Stomach (tissue), 4 donors: ENCODE results near the gene ZMYND8.

Experiments
- POLR2A ChIP-seq, 4 donors: fragments of 450-650 bp; IDR thresholded peaks; one replicate each; pipeline ENCODE4 v1.6.1; 2016; ENCODE audit warnings: antibody characterized with exemption in 4 of 4, control low read depth in 2 of 4, mild to moderate bottlenecking in 1 of 4, moderate library complexity in 1 of 4
- POLR2AphosphoS5 ChIP-seq, 3 donors: sonication (generic); formaldehyde crosslinking; IDR thresholded peaks; one replicate each; pipeline ENCODE4 v1.6.1; 2016; ENCODE audit warnings: antibody characterized with exemption in 3 of 3
- TF ChIP-seq, protein P1 (sequence below), 7 experiments: fragments of 450-650 bp in 4 of 7; fragments of 200-600 bp in 3 of 7; sonication (generic) in 3 of 7; IDR thresholded peaks; one replicate each; pipeline ENCODE4 v1.5.1; 2016 to 2019; ENCODE audit warnings: antibody characterized with exemption in 7 of 7, control low read depth in 2 of 7, mild to moderate bottlenecking in 1 of 7

DNA sequence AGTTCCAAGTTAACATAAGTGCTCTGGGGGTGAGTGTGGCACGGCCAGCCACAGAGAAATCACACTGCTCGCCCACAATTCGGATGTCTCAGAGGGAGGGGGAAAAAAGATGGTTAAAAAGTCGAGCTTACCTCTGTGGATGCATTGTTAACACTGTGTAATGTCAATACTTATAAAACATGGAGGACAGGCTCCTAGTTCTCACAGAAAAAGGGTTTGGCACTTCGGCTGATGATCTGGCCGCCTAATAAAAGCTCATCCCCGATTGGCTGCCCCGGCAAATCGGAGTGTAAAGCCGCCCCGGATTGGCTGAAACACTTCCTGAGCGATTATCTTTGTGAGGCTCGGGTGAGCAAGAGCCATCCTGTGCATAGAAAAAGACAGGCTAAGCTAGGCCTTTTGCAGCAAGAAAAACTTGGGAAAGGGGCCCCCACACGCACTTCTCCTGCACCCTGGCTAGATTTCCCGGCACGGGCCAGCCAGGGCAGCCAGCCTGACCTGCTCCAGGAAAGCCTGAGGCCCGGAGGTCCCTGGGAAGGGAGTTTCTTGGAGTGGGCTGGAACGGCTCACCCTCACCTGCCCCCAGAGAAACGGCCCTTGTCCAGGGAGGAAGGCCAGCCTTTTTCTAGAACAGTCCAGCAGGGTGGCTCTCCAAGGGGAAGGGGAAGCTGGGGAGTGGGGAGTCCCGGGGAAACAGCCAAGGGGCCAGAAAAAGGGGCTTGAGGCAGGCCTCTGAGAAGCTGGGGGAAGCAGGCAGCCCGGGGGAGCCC is at the start of gene ZMYND8:
- TF ChIP-seq, protein P1, sequence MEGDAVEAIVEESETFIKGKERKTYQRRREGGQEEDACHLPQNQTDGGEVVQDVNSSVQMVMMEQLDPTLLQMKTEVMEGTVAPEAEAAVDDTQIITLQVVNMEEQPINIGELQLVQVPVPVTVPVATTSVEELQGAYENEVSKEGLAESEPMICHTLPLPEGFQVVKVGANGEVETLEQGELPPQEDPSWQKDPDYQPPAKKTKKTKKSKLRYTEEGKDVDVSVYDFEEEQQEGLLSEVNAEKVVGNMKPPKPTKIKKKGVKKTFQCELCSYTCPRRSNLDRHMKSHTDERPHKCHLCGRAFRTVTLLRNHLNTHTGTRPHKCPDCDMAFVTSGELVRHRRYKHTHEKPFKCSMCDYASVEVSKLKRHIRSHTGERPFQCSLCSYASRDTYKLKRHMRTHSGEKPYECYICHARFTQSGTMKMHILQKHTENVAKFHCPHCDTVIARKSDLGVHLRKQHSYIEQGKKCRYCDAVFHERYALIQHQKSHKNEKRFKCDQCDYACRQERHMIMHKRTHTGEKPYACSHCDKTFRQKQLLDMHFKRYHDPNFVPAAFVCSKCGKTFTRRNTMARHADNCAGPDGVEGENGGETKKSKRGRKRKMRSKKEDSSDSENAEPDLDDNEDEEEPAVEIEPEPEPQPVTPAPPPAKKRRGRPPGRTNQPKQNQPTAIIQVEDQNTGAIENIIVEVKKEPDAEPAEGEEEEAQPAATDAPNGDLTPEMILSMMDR (IDR thresholded peaks at IDR 0.05) = no peak
- peak in 1 of 3 donors; percentile 50 for TF ChIP-seq POLR2AphosphoS5 (IDR thresholded peaks at IDR 0.05)
- TF ChIP-seq POLR2A (IDR thresholded peaks at IDR 0.05) = no peak
